H54 (cell line): ENCODE measurements around the gene CBX6.
"Not testable (repeated sequence)": the region's sequence is repeated elsewhere in the genome, so short reads cannot be mapped to it uniquely, and the experiment has no call there.

Experiments used
- DNase-seq: peaks from one replicate; pipeline ENCODE4 v3.0.0; 2011; ENCODE audit warnings: low spot score, mixed read lengths; ENCODE audit not compliant: insufficient read length
- FAIRE-seq: peaks from 3 replicates; lab custom pipeline; 2011; peaks lifted over from hg19 to GRCh38; lab: Jason Lieb, UNC
- POLR2A ChIP-seq: IDR thresholded peaks from 2 replicates; pipeline ENCODE4 v1.6.1; 2011; ENCODE audit warnings: low read depth, mild to moderate bottlenecking, low read length

CBX6 gene

GRCh38 chr22:38861170-38861876, 10.7 kb downstream of the CBX6 start:
- TF ChIP-seq POLR2A = no peak
- no peak for DNase-seq
- FAIRE-seq = no peak

GRCh38 chr22:38860283-38861169, 11.5 kb downstream of the CBX6 start:
- FAIRE-seq (no peak), DNase-seq (no peak)
- TF ChIP-seq POLR2A = no peak

- FAIRE-seq = no peak
- no peak for DNase-seq
These were observed 12.3 kb downstream of the CBX6 start for GRCh38 chr22:38859581-38860282.

GRCh38 chr22:38858492-38858891, 13.5 kb downstream of the CBX6 start:
- DNase-seq (no peak), FAIRE-seq (no peak)
- no peak for TF ChIP-seq POLR2A

More at GRCh38 chr22:38859581-38860282, 12.3 kb downstream of the CBX6 start:
- TF ChIP-seq POLR2A = no peak

GRCh38 chr22:38854476-38854875, 17.5 kb downstream of the CBX6 start:
- DNase-seq, FAIRE-seq: not testable (repeated sequence)

- FAIRE-seq, DNase-seq: not testable (repeated sequence)
These were observed 18.1 kb downstream of the CBX6 start for GRCh38 chr22:38853883-38854282.

GRCh38 chr22:38853196-38853651, 18.8 kb downstream of the CBX6 start:
- TF ChIP-seq POLR2A = no peak
- DNase-seq = no peak
- FAIRE-seq = no peak

- no peak for TF ChIP-seq POLR2A
- DNase-seq = no peak
- FAIRE-seq = no peak
These were observed 19.5 kb downstream of the CBX6 start for GRCh38 chr22:38852522-38852921.

- FAIRE-seq (peak; percentile 15), DNase-seq (peak; percentile 76)
- no peak for TF ChIP-seq POLR2A
These were observed 20.8 kb downstream of the CBX6 start for GRCh38 chr22:38850941-38851849.

GRCh38 chr22:38850399-38850798, 21.6 kb downstream of the CBX6 start:
- FAIRE-seq (no peak), DNase-seq (no peak)
- no peak for TF ChIP-seq POLR2A

- DNase-seq = no peak
- no peak for FAIRE-seq
- TF ChIP-seq POLR2A = no peak
These were observed 22.2 kb downstream of the CBX6 start for GRCh38 chr22:38849811-38850210.

- DNase-seq (no peak), FAIRE-seq (no peak)
- TF ChIP-seq POLR2A = no peak
These were observed 25.6 kb downstream of the CBX6 start for GRCh38 chr22:38846412-38846811.
